Umbilical cord (tissue), 2 donors: ENCODE data around the gene ARSB. TPM values are rescaled to one million over a fixed set of nuclear protein-coding genes. Genes with fewer than 3 reads are reported as not detected.

ENCODE experiments used
- DNase-seq: peaks from one replicate; pipeline ENCODE4 v3.0.0-alpha.2; 2015; ENCODE audit warnings: low spot score
- total RNA-seq: library from RNA; depleted of rRNA; stranded (reverse); fragments of >200 nt; gene quantifications from one replicate; pipeline ENCODE4 v1.2.3, GENCODE V29; 2014; ENCODE audit warnings: low replicate concordance; ENCODE audit not compliant: insufficient read depth

ARSB gene
- total RNA-seq, 1 donor from 2014 or later: 24.6 TPM

GRCh38 chr5:78806544-78806943, 178.6 kb downstream of the ARSB start:
- DNase-seq: no peak

DNA sequence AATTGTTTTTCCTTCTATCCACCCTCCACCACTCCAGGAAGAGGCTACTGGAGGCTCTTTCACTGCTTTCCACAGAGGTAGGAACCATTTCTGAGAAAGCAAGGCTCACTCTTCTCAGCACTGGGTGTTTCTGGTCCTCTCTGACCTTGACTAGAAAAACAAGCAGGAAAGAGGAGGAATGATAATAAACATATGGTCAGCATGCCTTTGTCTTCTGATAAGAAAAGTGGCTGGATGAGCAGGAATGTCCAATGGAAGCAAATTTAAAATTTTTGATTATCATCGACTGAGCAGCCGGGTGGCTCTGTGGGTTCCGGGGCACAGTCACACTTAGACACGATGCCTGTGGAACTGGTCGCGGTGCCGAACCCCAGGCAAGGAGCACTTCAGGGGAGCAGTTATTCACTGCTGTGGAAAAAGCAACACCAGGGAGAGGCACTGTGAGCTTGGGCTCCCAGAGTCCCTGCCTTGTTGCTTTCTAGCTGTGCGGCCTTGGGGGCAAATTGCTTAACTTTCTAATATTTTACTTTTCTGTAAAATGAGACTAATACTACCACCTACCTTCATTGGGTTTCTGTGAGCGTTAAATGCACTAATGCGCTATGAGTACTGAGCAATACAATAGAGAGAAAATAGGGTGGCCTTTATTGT, 179.5 kb downstream of the ARSB start:
- DNase-seq: no peak

DNA sequence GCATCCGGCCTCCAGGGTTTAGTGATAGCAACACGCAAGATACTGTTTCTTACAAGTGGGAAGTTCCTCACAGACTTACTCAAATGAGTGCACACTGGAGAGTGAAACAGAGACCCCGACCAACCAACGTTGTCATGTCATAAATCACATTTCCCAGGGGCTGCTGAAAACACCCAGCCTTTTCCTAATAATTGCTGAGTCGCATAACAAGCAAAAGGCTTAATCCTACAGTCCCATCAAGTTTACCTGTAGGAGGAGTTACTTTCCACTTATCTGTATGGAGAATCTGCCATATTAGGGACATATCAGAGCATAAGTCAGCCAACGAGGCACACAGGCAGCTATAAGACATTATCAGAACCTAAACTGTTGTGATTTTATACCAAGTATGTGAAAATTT, 180.1 kb downstream of the ARSB start:
- no peak for DNase-seq

DNA sequence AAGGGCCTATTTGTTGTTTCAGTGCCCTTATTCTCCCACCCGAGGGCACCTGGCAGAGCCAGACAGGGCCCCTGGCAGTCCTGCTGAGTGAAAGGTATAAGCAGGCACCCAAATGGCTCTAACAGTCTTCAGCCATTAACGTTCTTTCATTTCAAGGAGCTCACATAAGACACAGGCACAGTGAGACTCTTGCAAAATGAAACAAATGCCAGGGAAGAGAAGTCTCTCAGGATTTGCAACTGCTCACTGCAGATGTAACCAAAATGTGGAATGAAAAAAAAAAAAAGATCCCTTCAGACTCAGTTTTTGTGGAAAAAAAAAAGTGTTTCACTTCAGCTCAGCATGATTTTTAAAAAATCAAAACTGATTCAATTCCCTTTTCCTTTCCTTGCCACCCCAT, 181.2 kb downstream of the ARSB start:
- DNase-seq: no peak

- peak; percentile 40 for DNase-seq
Observed at GRCh38 chr5:78803353-78803752, 181.8 kb downstream of the ARSB start.

DNA sequence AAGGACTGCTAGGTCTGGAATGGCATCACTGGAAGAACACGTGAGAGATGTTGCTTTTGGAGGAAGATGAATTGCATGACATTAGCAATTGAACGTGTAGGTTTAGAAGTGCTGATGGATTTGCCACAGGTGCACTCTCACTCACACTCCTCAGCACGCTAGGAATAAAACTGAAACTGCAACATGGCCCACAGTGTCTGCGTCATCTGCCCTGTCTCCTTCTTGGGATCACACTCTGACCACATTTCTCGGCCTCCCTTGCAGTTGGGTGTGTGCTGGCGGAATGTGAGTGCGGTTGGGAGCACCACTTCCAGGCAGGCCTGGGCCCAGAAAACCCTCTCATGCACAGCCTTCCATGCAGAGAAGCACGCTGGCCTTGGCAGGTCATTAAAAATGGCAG, 183.7 kb downstream of the ARSB start:
- no peak for DNase-seq

DNA sequence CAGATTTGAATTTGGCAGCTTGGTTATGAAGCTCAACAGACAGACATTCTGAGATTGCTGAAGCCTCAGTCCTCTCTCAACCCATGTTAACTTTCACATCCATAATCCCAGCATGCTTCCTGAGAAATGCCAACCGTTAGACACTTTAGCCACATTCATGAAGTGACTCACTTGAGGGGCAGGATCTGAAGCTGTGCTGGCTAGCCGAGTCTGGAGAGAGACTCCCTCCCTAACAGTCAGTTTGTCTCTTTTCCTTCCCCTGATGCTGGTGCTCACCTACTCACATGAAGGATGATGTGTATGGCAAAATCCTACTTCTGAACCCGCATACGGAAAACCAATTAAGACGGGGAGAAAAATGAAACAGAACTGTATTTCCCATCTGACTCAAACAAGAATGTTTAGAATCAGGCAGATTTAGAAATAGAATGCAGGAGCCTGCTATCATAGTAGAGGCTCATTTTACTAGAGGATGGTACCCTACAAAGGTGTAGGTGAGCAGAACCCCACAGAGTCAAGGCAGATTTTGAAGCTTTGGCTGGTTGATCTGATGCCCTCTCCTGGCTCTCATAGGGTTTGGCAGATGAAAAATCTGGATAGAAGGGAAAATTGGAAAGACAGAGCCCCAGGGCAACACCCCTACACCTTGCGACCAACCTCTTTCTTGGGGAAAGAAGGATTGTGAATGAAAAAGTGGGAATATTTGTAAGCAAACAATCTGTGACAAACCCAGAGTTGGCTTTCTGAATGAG, 185.7 kb downstream of the ARSB start:
- peak; percentile 81 for DNase-seq

DNA sequence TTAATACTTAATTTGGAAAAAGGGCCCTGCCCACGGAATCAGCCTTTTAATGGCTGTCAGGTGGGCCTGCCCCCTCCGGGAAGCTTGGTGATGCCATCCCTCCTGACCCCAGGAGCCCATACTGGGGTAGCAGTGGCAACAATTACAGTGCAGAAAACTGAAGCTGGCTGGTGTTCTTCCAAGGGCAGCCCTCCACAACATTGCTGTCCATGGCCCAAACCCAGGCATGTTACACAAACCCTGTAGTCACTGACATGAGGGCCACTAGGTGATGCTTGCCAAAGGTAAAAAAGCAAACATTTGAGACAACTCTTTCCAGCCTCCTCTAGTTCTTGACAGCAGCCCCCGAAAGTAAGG, 186.5 kb downstream of the ARSB start:
- no peak for DNase-seq

DNA sequence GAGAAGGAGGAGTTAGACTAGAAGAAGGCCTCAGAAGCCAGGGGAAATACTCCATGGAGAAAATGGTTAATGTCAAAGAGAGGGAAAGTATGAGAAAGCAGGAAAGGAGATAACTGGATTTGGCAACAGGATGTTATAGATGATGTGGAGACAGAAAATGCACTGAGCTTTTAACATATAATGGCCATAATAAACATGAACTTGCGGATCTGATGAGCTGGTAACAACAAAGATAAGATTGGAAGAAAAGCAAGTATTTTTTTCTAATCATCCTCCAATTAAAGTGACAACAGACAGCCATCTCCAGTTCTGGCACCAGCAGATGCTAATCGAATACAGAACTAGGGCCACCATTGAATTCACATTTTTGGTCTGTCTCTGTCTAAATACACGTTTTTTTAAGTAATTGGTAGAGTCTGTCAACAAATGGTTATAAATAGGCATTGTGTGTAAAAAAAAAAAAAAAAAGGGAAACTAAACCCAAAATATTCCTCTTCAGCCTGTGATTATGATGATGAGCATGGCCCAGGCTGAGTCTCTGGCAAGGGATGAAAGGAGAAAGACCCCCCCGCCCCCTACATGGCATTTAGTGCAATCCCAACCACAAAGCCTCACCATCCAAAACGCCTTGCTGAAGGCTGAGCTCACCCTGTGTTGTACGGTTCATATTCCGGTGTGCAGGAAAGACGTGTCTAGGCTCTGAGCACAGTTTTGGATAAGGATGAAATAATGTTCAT, 187.0 kb downstream of the ARSB start:
- peak; percentile 93 for DNase-seq

DNA sequence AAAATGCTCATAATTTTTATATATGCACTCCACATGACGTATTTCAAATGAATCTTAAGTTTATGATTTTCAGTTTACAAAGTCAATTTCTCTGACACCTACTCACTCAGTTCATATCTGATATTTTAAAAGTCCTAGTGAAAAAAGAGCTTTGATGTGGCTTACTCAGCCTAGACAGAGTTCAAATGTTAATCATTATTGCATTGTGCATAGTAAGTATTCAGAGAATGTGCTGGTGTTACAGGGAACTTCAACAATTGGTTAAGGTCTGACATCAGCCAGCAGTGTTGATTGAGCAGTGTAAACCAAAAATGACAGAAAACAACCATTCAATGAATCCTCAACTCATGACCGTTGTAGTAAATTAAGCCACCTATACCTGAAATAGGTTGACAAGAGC, 189.4 kb downstream of the ARSB start:
- DNase-seq: no peak

GRCh38 chr5:78794693-78795215, 190.4 kb downstream of the ARSB start:
- DNase-seq: no peak

DNA sequence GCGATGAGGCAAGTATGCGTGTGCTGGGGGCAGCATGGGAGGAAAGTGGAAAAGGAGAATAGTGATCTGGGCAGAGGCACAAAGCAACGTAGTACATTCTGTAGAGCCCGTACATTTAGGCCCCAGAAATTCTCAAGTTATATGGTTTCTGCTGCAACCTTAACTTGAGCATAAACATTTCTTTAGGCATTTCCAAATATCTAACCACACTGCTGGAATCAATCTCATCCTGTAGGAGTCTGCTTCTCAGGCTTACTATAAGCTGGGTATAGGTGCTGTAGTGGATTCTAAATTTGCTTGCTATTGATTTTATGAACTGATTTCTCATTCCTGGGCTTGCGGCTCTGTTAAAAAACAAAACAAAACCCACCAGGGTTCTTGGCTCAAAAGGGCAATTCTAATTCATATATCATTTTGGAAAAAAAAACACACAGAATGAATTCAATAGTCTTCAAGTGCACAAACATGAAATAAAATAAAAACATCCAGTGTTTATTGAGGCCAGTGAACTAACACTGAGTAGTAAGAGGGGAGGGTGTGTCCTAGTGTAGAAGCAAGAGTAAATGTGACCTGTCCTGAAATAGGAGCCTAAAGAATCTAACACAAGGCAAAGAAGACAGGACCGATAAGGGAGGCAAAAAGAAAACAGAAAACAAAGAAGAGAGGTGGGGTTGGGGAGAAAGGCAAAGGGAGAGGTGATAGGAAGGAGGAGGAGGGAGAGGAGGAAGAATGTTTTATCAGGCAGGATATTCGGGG, 191.0 kb downstream of the ARSB start:
- DNase-seq: no peak

DNA sequence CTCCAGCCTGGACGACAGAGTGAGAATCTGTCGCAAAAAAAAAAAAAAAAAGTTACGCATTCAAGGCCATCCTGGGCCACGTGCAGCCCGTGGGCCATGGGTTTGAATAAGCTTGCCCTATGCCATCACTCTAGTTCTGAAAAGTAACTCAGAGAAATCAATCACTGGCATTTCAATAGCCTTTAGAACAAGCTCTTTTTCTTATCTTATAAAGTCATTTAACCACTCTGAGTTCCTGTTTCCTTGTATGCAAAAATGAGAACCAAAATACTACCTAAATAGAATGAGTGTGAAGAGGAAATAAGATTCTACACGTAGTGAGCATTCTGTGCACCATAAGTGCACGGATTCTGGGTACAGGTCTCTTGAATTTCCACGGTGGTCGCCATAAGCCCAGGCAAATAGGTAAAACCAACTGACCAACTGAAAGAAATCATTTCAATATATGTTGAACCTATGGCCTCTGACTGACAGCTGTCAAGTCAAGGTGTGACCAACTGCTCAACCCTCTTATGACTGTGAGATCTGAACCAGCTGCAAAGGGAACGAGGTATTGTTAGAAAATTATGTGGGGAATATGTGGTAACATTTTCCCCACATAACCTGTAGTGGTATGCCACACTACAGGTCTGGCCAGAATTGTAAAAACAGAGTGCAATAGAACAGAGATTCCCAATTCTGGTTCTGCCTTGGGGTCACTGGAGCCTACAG, 192.6 kb downstream of the ARSB start:
- DNase-seq: no peak

DNA sequence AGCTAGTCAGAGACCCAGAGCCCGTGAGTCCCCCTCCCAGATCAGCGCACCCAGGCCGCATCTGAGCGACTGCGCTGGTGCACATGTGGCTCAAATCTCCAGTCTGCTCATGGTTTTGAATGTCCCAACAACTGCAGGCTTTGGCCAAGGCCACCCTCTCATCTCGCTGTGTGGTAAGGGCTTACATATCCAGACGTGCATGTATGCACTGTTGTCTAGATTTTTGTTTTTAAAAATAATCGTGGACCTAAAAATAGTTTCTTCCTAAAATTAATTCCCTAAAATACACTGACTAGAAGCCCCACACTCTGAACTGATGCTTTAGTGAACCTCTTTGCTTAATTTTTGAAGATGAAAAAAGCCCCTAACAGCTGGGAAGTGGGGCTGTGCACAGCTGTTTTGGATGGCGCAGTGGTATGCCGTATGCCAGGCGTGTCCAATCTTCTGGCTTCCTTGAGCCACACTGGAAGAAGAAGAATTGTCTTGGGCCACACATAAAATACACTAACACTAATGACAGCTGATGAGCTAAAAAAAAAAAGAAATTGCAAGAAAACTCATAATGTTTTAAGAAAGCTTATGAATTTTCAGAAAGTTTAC, 193.5 kb downstream of the ARSB start:
- DNase-seq: no peak

DNA sequence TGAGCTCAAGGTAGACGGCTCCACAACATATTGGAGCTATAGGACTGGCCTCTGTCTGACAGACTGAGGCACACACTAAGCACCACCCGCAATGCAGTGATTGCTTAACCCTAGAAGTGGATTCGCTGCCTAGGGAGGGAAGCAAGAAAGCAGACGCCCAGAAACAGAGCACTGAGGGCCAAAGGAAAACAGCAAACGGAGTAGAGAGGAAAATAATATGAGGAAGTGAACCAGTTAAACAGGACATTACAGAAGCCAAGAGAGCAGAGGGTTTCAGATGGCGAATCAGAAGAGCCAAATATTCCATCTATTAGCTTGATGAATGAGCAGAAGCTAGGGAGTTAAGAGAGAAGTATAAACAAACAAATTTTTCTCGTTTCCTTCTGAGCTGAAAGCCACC, 197.3 kb downstream of the ARSB start:
- DNase-seq: peak; percentile 47

GRCh38 chr5:78785454-78785853, 199.7 kb downstream of the ARSB start:
- no peak for DNase-seq

DNA sequence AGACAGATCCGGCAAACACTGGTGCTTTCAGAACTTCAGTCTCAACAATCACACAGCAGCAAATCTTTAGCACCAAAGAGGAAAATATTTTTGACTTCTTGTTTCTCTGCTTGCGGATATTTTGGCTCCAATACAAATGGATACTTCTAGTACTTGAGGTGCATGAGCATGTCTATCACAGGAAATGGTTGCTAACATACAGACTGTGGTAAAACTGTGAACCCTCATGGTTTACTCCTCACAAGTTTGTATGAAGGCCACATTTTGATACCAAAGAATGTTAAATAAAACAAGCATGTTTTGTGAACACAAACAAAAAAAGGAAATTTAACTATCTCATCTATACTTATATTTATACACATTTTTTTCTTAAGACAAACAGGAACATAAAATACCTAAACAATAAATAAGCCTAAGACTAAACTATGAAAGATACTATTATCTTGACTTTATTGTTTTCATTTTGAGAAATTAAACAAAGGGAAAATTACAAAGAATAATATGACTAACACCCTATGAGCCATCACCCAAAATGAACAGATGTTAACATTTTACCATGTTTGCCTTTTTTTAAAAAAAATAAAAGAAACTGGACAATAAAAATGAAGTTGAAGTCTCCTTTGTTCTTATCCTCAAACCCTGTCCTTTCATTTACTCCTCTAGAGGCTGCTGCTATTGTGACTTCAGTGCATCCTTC, 201.5 kb downstream of the ARSB start:
- no peak for DNase-seq

- DNase-seq: no peak
Observed at GRCh38 chr5:78782728-78783127, 202.4 kb downstream of the ARSB start.

GRCh38 chr5:78781611-78782286, 203.4 kb downstream of the ARSB start:
- peak; percentile 62 for DNase-seq
